Measurements from ENCODE around the gene TAX1BP3. TPM values are rescaled to one million over a fixed set of nuclear protein-coding genes. Genes with fewer than 3 reads are reported as not detected.

Gene TAX1BP3
- total and polyA plus RNA-seq, 2 of the 13 experiments (the other 11 are each of a cell fraction or from before 2014, with no cell fraction given), result 16.7 to 45.1 TPM

GRCh38 chr17:3667366-3668278, 756 bp downstream of the TAX1BP3 start (continued):
- peak; percentile 73; the same call in 1 of the 2 replicates for TF ChIP-seq ZNF280D (CRISPR knock-in tag; IDR thresholded peaks at IDR 0.05)
- TF ChIP-seq HBP1 (CRISPR knock-in tag; IDR thresholded peaks at IDR 0.05; ENCODE audit: low read depth), result no peak
- no peak for TF ChIP-seq ZNF329 (CRISPR knock-in tag; IDR thresholded peaks at IDR 0.05; ENCODE audit: low read depth)
- TF ChIP-seq TRIM24 (CRISPR knock-in tag; IDR thresholded peaks at IDR 0.05), result no peak
- no peak for TF ChIP-seq ZFP37 (CRISPR knock-in tag; IDR thresholded peaks at IDR 0.05; ENCODE audit: borderline replicate concordance)
- TF ChIP-seq ZNF276 (CRISPR knock-in tag; IDR thresholded peaks at IDR 0.05; ENCODE audit: low read depth), result no peak
- peak; percentile 24; the same call in 1 of the 2 replicates for TF ChIP-seq ZMYM4 (CRISPR knock-in tag; IDR thresholded peaks at IDR 0.05)
- TF ChIP-seq ATF4 (CRISPR knock-in tag; IDR thresholded peaks at IDR 0.05), result no peak
- no peak for TF ChIP-seq ZNF749 (CRISPR knock-in tag; IDR thresholded peaks at IDR 0.05; ENCODE audit: borderline replicate concordance)
- peak; percentile 87; the same call in 1 of the 2 replicates for TF ChIP-seq ZNF431 (CRISPR knock-in tag; IDR thresholded peaks at IDR 0.05; ENCODE audit: borderline replicate concordance, low read depth)
- no peak for TF ChIP-seq NPAS2 (CRISPR knock-in tag; IDR thresholded peaks at IDR 0.05; ENCODE audit: borderline replicate concordance)
- TF ChIP-seq BCL6 (CRISPR knock-in tag; IDR thresholded peaks at IDR 0.05), result no peak
- no peak for TF ChIP-seq ZNF512 (CRISPR knock-in tag; IDR thresholded peaks at IDR 0.05)
- TF ChIP-seq TARDBP (CRISPR knock-in tag; IDR thresholded peaks at IDR 0.05), result peak; percentile 69
- peak; percentile 73; the same call in 1 of the 2 replicates for TF ChIP-seq ZNF83 (CRISPR knock-in tag; IDR thresholded peaks at IDR 0.05; ENCODE audit: borderline replicate concordance)
- TF ChIP-seq KAT7 (CRISPR knock-in tag; IDR thresholded peaks at IDR 0.05; ENCODE audit: borderline replicate concordance), result 0 out of 2 replicates have a peak, but pooled peaks have one; percentile 17
- TF ChIP-seq ZNF263 (CRISPR knock-in tag; IDR thresholded peaks at IDR 0.05), result no peak
- peak; percentile 97 for TF ChIP-seq ELF1 (CRISPR knock-in tag; IDR thresholded peaks at IDR 0.05)
- TF ChIP-seq KAT2B (IDR thresholded peaks at IDR 0.05; ENCODE audit: borderline replicate concordance, low read depth, low read length), result no peak
